ENCODE measurements around the gene SHF.

The SHF gene

DNA sequence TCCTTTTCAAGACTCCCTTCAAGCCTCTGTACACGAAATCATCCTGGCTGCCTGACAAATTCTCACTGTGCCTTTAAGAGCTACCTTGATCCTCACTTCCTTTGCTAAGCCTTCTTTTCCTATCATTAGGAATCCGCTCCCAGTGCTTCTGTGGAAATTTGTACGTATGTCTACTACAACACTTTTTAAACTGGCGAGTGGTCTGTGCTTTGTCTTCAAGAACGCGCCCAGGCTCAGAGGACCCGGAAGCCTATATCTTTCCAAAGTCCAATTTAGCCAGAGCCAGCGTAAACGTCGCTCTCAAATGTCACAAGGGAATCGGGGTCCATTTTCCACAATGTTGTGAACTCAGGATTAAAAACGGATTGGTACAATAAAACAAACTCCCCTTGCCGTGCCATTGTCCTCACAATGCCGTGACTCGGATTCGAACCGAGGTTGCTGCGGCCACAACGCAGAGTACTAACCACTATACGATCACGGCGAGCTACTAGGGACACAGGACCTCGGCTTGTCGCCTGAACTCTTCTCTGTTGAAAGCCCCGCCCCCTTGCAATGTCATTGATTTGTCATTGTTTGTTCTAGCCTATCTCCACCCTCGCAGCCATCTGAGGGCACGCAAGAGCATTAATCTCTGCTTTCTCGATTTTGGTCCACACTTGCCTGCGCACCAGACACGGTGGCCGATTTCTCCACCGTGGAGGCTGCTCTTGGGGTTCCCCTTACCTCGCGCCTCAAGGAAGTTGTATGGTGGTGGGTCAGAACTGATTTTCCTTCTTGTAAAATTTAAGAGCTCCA is 12.4 kb upstream of the SHF start:
- DNase-seq (ENCODE audit: extremely low read depth in 1 of 2, low read depth in 1 of 2), result peak; percentile 89 to 93

DNA sequence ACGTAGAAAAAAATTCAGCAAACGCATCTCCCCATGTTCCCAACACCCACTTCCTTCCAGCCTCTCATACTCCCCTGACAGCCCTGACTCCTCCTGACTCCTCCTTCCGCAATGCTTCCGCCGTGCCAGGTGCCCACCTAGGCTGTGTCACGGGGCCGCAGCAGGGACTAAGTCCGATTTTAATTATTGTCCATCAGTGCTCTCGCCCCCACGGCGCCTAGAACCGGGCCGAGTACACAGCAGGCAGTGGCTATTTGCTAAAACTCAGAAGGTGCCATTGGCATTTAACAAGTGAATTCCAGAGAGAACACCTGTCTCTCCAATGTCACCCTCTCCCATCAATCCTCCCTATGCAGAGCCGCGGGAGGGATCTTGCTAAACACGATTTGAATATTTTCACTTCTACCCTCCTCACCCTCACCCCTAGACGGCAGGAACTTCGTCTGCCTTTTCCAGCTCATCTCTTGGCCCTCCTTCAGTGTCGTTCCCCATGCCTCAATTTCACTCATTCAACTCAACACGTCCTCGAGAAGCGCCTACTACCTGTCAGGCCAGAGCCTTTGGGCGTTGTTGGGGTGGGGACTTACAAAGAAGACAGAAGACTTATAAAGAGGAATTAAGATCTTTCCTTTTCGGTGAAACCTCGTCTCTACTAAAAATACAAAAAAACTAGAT is 11.5 kb upstream of the SHF start:
- no peak for DNase-seq (ENCODE audit: extremely low read depth in 1 of 2, low read depth in 1 of 2)

DNA sequence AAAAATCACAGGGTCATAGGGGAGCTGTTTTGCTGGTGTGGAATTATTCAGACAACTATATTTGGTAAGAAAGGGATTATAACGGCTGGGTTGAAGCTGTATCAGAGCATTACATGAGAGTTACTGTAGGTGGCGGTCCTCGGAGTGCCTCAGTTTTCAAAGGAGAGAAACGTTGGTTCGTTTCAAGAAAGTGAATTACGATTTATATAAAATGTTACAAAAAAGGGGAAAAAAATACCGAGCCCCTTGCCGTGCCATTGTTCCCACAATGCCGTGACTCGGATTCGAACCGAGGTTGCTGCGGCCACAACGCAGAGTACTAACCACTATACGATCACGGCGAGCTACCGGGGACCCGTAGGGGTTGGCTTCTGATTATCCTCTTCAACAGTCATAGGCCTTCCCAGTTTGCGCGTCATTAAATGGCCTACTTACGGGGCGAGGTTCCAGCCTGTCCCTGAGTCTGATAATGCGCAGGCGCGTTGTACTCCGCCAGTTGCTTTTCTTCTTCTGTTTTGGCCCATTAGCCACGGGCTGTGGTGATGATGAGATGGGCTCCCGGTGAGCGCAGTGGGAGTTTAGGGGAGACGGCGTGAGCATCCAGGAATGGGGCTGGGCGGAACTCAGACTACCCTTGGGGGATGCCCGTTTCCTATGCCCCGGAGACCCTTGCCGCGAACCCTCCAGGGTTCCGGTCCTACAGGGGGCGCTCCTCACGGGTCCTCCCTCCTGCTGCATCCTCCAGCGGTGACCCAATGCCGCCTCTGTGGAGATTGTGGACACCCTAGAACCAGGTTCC is 10.8 kb upstream of the SHF start:
- peak; percentile 79 to 82 for DNase-seq (ENCODE audit: extremely low read depth in 1 of 2, low read depth in 1 of 2)

DNA sequence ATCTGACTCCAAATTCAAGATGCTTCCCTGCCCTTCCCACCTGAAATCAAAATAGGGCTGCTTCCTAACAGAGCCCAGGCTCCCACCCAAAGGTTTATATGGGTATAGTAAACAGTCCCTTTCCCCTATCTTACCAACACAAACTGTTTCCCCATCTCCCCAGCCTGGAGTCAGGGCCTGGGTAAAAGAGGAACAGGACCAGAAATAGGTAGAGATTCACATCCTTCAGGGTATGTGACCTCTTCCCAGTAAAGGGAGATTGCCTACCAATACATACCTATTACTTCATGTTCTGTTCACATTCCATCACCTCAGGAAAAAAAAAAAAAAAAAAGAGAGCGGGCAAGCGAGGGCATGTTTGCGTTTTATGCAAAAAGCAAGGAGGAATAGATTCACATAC is 9.7 kb upstream of the SHF start:
- no peak for DNase-seq (ENCODE audit: extremely low read depth in 1 of 2, low read depth in 1 of 2)

DNA sequence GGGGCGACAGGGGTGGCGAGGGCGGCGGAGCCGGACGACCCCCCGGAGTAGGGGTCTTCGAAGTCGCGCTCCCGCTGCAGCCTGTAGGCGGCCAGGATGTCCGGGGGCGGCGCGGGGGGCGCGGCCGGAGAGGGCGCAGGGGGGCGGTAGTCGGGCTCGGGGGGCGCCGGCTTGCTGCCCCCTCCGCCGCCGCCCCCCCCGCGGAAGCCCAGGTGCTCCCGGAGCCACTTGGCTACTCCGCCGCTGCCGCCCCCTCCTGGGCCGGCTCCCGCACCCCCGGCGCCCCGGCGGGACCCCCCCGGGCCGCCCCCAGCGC is 230 bp downstream of the SHF start:
- no peak for DNase-seq (ENCODE audit: extremely low read depth in 1 of 2, low read depth in 1 of 2)

DNA sequence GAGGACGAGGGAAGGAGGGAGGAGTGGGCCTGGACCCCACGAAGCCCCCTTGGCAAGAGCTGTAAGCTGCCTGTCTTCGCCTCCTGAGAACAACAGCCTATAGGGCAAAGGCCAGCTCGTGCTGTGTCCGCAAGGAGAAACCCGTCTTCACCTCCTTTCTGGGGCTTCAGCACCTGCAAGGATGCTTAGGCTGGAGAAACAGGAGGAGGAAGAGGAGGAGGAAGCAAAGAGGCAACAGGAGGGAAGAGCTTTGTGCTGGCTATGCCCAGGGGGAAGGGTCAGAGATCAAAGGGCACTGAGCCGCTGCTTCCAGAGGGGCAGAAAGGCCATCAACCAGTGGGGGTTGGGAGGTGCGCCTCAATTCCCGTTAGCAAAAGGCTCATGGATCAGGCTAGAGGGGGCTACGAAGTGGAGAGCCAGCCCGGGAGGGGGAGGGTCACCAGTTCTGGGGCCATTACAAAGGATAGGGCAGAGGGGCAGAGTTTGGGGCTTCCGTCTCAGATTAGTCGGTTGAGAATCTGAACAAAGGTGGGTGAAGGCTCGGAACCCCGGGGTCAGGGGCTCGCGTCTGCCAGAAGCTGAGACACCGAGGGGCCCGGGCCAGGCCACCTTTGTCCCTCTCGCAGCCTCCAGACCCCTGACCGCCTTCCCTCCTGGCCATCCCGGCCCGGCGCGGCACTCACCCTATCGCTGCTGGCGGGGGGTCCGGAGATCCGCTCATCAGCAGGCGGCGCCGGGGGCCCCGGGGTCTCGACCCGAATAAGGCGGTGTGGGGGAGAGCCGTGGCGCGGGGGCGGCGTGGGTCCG is 792 bp downstream of the SHF start:
- no peak for DNase-seq (ENCODE audit: extremely low read depth in 1 of 2, low read depth in 1 of 2)

DNA sequence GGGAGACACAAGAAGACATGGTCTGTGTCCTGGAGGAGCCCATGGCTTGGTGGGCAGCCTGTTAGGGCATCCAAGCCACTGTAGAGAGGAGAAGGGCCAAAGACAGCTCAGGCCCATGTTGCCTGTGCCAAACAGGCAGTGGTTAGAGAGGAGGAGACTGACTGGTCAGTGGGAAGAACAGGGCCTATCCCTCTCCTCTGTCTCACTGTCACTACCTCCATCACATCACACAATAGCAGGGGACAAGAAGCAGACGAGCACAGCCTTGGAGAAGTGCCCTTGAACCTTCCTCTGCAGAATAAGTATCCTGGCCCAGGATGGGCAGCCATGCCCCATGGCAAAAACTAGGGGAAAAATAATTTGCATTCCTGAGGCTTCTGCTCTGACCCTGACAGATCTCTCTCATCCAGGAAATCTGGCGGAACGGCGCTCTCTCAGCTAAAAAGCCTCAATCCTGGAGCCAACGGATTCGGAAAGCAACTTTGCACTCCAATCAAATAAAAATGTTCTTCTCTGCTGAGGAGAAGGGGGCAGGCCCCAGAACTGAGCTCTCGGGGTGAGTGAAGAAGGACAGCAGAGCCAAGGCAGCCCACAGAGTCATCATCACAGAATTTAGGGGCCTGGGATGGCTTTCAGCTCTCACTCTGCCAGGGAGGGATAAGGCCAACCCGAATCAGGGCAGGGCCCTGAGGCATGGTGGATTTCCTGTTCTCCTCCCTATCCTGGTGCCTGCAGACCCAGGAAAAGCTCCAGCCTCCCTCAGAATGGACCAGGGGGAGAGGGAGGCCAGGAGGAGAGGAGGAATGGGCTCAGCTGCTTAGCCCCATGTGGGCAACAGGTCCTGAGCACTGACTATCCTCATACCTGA is 1.6 kb downstream of the SHF start:
- no peak for DNase-seq (ENCODE audit: extremely low read depth in 1 of 2, low read depth in 1 of 2)

DNA sequence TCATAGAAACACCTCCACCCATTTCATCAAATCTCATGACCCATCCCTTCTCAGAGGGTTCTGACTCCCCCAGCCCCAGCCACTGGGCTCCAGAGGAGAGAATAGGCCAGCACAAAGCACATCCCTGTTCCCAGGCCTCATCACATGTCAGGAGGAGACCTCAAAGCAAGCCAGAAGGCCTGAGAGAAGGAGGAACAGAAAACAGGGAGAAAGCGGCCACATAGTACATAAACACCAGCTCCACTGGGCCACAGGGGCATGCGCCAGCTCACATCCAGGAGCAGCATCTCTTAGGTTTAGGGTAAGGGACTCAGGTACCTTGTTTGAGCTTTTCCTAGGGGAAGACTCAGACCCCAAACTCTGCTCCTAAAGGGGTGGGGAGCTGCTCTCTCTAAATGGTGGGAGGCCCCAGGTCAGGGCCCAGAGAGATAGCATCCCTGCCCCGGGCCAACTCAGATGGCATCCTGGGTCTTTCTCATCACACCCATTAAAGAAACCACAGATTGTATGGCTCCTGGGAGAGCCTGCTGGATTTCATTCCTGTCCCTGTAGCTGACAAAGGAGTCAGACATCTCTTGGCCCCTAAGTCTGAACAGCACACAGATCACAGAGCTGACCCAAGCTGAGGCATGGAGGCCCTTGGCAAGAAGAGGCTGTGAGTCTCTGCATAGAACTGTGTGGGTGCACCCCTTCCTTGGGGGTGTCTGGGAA is 2.5 kb downstream of the SHF start:
- no peak for DNase-seq (ENCODE audit: extremely low read depth in 1 of 2, low read depth in 1 of 2)

DNA sequence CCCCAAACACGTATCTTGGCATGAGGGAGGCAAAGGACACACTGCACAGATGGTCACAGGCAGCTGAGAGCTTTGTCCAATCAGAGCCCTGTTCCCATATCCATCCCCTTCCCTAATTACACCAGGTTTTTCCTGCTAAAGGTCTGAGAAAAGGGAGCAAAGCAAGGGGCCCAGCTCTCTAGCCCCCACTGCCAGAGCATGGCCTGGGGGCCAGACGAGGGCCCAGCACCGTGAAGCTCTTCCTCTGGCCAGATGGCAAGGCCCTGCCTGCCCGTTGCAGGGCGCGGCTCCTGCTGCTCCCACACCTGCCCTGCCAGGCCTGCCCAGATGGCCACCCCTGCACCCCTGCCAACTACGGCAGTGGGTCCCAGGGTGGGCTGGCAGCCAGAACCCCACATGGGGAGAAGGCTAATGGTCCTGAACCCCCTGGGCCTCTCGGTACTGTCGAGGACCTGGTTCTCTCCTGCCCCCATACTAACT is 3.2 kb downstream of the SHF start:
- DNase-seq (ENCODE audit: extremely low read depth in 1 of 2, low read depth in 1 of 2), result no peak

DNA sequence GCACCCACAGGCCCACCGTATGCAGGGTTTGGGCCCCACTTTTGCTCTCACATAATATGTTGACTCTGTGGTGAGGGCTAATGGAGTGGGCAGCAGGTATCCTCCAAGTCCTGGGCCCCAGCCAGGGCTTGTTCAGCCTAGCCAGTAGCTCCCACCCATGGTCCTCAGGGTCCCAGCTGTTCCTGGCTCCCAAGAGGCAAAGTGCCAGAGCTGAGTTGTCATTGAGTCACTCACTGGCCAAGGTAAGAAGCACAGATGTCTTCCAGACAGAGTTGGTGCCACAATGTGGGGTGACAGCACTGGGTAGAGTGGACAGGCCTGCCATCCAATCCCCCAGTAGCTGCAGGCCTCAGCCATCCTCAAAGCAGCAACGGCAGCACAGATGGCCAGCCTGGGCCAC is 4.3 kb downstream of the SHF start:
- no peak for DNase-seq (ENCODE audit: extremely low read depth in 1 of 2, low read depth in 1 of 2)

DNA sequence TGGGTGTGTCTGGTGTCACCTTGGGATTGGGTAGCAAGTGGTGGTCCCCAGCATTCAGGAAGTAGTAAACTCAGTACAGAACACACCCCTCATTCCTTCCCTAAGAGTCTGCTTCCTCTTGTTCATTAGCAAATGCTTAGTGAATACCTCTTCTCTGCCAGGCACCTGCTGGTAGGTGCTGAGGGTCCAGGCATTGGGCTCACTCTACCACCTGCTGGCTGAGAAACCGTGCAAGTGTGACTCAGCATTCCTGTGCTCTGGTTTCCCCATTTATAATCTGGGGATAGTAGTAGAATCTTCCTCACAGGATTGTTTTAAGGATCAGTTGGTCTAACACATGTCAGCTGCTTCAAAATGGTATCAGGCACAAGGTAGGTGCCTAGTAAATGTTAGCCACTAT is 4.8 kb downstream of the SHF start:
- no peak for DNase-seq (ENCODE audit: extremely low read depth in 1 of 2, low read depth in 1 of 2)

DNA sequence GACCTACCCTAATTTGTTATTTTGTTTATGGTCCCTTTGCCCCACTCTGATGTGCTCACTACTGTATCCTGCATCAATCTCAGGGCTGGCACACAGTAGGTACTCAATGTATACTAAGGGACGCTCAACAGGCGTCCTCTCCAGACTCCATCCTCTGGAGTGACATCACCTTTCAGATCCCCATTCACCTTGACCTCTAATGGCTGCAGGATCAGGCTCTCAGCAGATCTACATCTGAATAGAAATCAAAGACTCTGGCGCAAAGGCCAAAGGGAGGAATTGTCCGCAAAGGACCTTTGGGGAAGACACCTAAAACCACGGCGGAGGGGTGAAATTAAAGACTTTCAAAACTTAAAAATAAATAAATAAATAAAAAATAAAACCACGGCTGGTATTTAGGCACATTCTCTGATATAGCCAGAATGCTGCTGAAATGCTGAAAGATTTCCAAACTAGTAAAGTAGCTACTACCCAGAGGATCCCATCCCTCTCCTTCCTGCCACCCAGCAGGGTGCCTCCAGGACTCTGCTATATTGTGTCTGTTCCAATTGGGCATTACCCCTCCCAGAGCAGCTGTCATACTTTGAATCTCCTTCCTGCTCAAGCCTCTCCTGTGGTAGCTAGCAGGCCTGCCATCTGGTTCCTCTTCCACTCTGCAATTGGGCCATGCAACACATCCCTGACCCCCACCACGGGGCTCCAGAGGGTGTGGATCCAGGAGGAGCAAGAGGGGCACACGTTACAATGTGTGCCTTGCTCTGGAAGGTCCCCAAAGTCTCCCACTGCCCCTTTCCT is 6.1 kb downstream of the SHF start:
- no peak for DNase-seq (ENCODE audit: extremely low read depth in 1 of 2, low read depth in 1 of 2)

DNA sequence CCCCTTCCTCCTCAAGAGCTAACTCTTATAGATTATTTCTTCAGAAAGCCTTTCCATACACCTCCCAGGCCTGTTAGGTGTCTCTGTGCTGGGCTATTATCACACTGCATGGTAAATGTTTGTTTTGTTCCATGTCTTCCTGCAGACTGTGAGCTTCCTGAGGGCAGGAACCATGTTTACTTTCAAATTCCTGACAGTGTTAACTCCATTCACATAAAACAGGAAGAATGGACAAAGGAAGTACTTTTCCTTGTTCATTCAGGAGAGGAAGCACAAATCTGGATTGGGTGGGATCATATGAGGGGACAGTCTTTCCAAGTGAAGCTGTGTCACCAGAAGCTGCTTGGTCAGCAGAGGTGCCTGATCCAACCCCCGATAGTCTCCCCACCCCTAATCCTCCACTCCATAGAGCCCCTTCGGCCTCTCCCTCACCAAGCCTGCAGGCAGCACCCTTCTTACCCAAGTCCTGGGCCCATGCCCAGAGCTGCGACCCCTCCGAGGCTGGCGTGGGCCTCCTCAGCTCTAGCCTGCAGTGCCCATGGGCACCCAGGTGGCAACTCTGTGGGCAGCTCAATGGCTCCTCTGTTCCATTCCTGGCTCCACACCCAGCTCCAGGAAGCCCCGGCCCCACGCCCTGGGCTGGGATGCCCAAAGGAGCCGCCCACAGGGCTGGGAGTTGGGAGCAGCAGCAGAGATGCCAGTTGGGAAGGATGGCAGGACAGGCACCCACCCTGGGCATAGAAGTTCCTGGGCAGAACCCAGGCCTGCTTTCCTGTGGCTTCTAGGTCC is 6.9 kb downstream of the SHF start:
- no peak for DNase-seq (ENCODE audit: extremely low read depth in 1 of 2, low read depth in 1 of 2)

DNA sequence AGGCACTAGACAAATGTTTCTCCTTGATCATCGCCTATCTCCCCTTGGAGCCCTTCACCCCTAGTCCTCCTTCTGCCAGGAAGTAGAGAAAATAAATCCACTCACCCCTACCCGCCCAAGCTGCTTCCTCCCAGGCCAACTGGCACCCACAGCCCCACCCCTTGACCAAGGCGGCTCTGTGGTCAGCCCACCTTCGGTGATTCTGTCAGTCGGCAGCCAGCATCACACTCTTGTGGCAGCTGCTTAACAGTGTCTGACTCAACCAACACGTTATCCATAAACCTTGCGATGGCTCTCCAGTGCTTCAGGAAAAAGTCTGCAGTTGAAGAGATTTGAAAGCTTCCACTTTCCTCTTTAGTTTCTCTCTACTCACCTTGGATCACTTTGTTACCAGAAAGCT is 7.6 kb downstream of the SHF start:
- DNase-seq (ENCODE audit: extremely low read depth in 1 of 2, low read depth in 1 of 2), result no peak

DNA sequence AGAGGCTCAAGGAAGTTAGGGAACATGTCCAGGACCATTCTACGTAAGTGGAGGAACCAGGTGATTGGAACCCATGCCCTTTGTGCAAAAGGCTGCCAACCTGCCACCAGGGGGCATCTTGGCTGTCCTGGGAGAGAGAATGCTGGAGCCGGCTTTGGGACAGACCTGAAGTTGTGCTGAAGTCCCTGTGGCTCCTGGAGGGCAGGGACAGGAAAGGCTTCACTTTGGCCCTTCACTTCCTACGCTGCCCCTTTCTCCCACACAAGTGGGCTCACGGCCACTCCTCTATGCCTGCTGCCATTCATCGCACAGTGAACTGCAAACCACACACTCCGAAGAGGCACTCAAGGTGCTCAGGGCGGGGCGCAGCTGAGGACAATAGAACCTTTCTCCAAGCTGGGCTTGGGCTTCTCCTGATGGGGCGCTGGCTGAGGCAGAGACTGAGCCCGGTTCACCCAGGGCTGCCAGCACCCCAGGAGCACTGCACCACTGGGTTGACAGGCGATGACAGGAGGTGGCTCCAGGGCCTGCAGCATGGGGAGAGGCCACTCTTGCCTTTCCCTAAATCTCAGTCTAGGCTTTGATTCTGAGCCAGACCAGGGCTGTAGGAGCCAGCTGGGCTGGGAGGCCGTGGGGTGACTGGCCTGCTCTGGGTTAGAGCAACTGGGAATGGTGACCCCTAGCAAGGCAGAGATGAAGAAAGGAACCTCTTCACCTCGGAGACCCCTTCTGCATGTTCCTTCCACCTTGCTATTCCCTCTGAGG is 8.4 kb downstream of the SHF start:
- DNase-seq (ENCODE audit: extremely low read depth in 1 of 2, low read depth in 1 of 2), result peak in 1 of 2 donors; percentile 44

DNA sequence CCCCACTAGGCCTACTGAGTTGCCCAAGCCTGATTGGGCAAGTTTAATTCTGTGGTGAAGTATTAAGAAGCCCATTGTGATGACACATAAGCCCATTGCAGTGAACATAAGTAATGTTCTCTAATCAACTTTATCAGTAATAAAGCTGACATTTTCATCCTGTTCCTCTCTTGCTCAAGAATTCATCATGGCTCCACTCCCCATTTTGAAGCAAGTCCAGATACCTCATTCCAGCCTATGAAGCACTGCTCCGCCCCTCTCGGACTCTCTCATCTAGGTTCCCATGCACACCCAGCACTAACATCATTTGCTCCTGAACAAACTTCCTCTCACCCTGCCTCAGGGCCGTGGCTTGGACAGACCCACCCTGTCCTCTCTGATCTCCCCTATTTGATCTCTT is 10.5 kb downstream of the SHF start:
- no peak for DNase-seq (ENCODE audit: extremely low read depth in 1 of 2, low read depth in 1 of 2)

DNA sequence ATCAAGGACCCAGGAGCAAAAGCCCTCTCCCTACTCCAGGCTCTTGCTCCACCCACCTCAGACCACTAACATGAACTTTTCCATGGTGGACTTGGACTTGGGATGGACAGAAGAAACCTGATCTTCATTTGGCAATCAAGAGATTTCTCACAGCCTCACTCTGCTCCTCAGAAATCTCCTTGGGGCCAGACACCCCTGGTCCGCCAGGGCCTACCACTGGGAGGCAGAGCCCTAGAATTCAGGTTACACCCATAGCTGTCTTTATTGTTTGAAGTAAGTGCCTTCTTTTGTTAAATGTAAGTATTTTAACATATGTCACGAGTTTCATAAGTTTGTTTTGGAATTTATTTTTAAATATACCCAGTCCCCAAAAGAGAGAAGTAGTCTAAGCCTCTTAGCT is 13.2 kb downstream of the SHF start:
- no peak for DNase-seq (ENCODE audit: extremely low read depth in 1 of 2, low read depth in 1 of 2)
